HG02938 (cell line): ENCODE results near the gene DYNLT4.
A peak's percentile ranks its signal among the peaks of the same experiment; 100 is the strongest.
"Not testable (repeated sequence)": the region's sequence is repeated elsewhere in the genome, so short reads cannot be mapped to it uniquely, and the experiment has no call there.

Source experiments
- ATAC-seq: cut with Tn5 transposase; IDR thresholded peaks from one replicate; pipeline ENCODE4 v1.9.1; 2021; ENCODE audit warnings: mild to moderate bottlenecking, moderate library complexity; ENCODE audit not compliant: unreplicated experiment

The DYNLT4 gene

GRCh38 chr1:44806704-44807363 is at the start of gene DYNLT4:
TSS of gene DYNLT4 (minus strand) at chr1:44807351. CDS start at chr1:44806668, 683 bp downstream.
- no peak for ATAC-seq

- ATAC-seq, result no peak
These were observed 48.6 kb upstream of the DYNLT4 start for GRCh38 chr1:44855742-44856141.

- no peak for ATAC-seq
These were observed 47.8 kb upstream of the DYNLT4 start for GRCh38 chr1:44854970-44855369.

- ATAC-seq, result no peak
These were observed 46.0 kb upstream of the DYNLT4 start for GRCh38 chr1:44853201-44853600.

- ATAC-seq, result no peak
These were observed 44.2 kb upstream of the DYNLT4 start for GRCh38 chr1:44851308-44851707.

GRCh38 chr1:44849575-44850132 is 42.5 kb upstream of the DYNLT4 start:
- ATAC-seq, result no peak

GRCh38 chr1:44848456-44849181 is 41.5 kb upstream of the DYNLT4 start:
- no peak for ATAC-seq

- ATAC-seq, result no peak
These were observed 40.7 kb upstream of the DYNLT4 start for GRCh38 chr1:44847845-44848244.

- ATAC-seq, result no peak
These were observed 39.8 kb upstream of the DYNLT4 start for GRCh38 chr1:44846985-44847384.

GRCh38 chr1:44842862-44843655 is 35.9 kb upstream of the DYNLT4 start, which contains the start of gene PTCH2:
TSS of gene PTCH2 (minus strand) at chr1:44843253. CDS start at chr1:44842932, 321 bp downstream.
- no peak for ATAC-seq

- ATAC-seq, result no peak
These were observed 35.3 kb upstream of the DYNLT4 start for GRCh38 chr1:44842486-44842861.

- no peak for ATAC-seq
These were observed 32.4 kb upstream of the DYNLT4 start for GRCh38 chr1:44839576-44839975.

GRCh38 chr1:44838294-44838693 is 31.1 kb upstream of the DYNLT4 start:
- not testable (repeated sequence) for ATAC-seq

- peak; percentile 87 for ATAC-seq
These were observed 28.9 kb upstream of the DYNLT4 start for GRCh38 chr1:44835738-44836675.

- no peak for ATAC-seq
These were observed 27.2 kb upstream of the DYNLT4 start for GRCh38 chr1:44834328-44834727.

GRCh38 chr1:44832056-44832705 is 25.0 kb upstream of the DYNLT4 start:
- ATAC-seq, result no peak

GRCh38 chr1:44831516-44831915 is 24.4 kb upstream of the DYNLT4 start:
- ATAC-seq, result no peak

GRCh38 chr1:44830900-44831304 is 23.8 kb upstream of the DYNLT4 start:
- ATAC-seq, result no peak

- no peak for ATAC-seq
These were observed 22.6 kb upstream of the DYNLT4 start for GRCh38 chr1:44829506-44830384.
